Natural killer cell (primary cell): Measurements from ENCODE around the gene CASP5. TPM values are rescaled to one million over a fixed set of nuclear protein-coding genes. Genes with fewer than 3 reads are reported as not detected.
"Not testable (repeated sequence)": the region's sequence is repeated elsewhere in the genome, so short reads cannot be mapped to it uniquely, and the experiment has no call there.

Experiments used
- ATAC-seq, 3 donors: fragments of 150-1000 bp in 2 of 3; fragments of 200-7000 bp in 1 of 3; cut with Tn5 transposase; 1 replicate in 1 of 3; 2 replicates in 2 of 3; pipeline ENCODE4 v1.10.0; 2021; ENCODE audit warnings: mild to moderate bottlenecking in 2 of 3, moderate library complexity in 2 of 3
- DNase-seq, 2 donors: peaks; one replicate each; pipeline versions ENCODE4 v3.0.0 to v3.0.0-alpha.2; 2013 to 2021; ENCODE audit warnings: mixed read lengths in 1 of 2
- H3K27ac ChIP-seq: one replicate; pipeline ENCODE4 v1.5.1; 2013; ENCODE audit warnings: mild to moderate bottlenecking, low read length
- H3K27me3 ChIP-seq: one replicate; pipeline ENCODE4 v1.6.1; 2013; ENCODE audit warnings: low read length; ENCODE audit not compliant: control insufficient read depth, insufficient read depth
- H3K36me3 ChIP-seq: one replicate; pipeline ENCODE4 v1.6.1; 2013; ENCODE audit warnings: low read length; ENCODE audit not compliant: control insufficient read depth, insufficient read depth
- H3K4me1 ChIP-seq: one replicate; pipeline ENCODE4 v1.6.1; 2013; ENCODE audit warnings: low read length; ENCODE audit not compliant: control insufficient read depth, insufficient read depth
- H3K4me3 ChIP-seq: one replicate; pipeline ENCODE4 v1.5.1; 2013; ENCODE audit warnings: low read length
- H3K9me3 ChIP-seq: one replicate; pipeline ENCODE4 v1.6.1; 2013; ENCODE audit warnings: low read length; ENCODE audit not compliant: control insufficient read depth, insufficient read depth
- H3K27ac Mint-ChIP-seq, 2 donors: one replicate each; pipeline ENCODE4 v1.8.0; 2022; ENCODE audit warnings: mild to moderate bottlenecking in 2 of 2, mixed read lengths in 2 of 2, moderate library complexity in 1 of 2
- H3K27me3 Mint-ChIP-seq, 2 donors: one replicate each; pipeline ENCODE4 v1.8.0; 2022; ENCODE audit warnings: low read depth in 2 of 2, mixed read lengths in 2 of 2
- H3K36me3 Mint-ChIP-seq: one replicate; pipeline ENCODE4 v1.8.0; 2022; ENCODE audit warnings: mixed read lengths
- H3K4me1 Mint-ChIP-seq, 2 donors: one replicate each; pipeline ENCODE4 v1.8.0; 2022; ENCODE audit warnings: mixed read lengths in 2 of 2
- H3K4me3 Mint-ChIP-seq: one replicate; pipeline ENCODE4 v1.8.0; 2022; ENCODE audit warnings: mild to moderate bottlenecking, moderate library complexity, mixed read lengths
- H3K9me3 Mint-ChIP-seq, 2 donors: one replicate each; pipeline ENCODE4 v1.8.0; 2022; ENCODE audit warnings: mixed read lengths in 2 of 2
- WGBS: methylation state at CpG from one replicate; pipeline ENCODE4 v1.1.7; 2013; ENCODE audit warnings: missing lambda C conversion rate; ENCODE audit not compliant: insufficient coverage; 5-methylcytosine and 5-hydroxymethylcytosine counted together
- intact Hi-C: fragments of 100-400 bp; cut with micrococcal nuclease; formaldehyde crosslinking; loops from one replicate; pipeline ENCODE4 v1.14.2; 2022
- total RNA-seq, 4 donors: library from RNA; stranded (reverse); fragments of 120-200 nt in 1 of 4; gene quantifications; one replicate each; pipeline versions ENCODE4 v1.2.3 to v1.2.4, GENCODE V29; 2013 to 2022
- TF ChIP-seq, protein P1 (sequence below): fragments of 200-600 bp; IDR thresholded peaks from one replicate; pipeline ENCODE4 v1.8.0; 2022; ENCODE audit warnings: antibody characterized with exemption

Gene CASP5
- total RNA-seq, 3 donors from 2014 or later (not counting 1 experiment from before 2014, with no cell fraction given) = 1.1 to 1.6 (median 1.3) TPM

DNA sequence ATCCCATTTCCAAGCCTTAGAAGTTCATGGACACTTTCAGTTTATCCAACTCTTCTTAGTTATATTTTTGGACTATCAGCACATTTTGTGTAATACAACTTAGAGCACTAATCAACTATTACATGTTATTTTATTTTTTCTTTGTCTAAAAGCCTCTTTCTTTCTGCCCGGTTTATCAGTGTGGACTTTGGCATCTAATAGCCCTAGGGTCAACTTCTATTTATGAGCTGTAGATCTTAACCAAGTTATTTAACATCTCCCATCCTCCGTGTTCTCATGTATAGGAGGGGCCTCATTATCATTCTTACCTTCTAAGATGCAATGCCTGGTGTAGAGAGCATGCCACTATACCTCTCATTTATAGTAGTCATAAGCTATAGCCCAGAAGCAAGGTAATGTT lies 17.7 kb upstream of the CASP5 start:
- no CpG with 5 or more reads among the region's 2 CpGs for WGBS
- intact Hi-C loops = loop anchor here (10.0 kb wide), 1 partner anchor 336 kb away; no protein-coding TSS in a partner anchor
- DNase-seq = no peak
- Histone ChIP-seq H3K27ac (no peak overlapping the region), H3K4me3 (no peak overlapping the region), H3K4me1 (peaks cover 11% of the 10 kb centered on the region), H3K27me3 (no peaks in the 10 kb centered on the region), H3K36me3 (peaks cover 32% of the 10 kb centered on the region), H3K9me3 (no peaks in the 10 kb centered on the region)
- Mint-ChIP-seq H3K36me3 (peaks cover 32% of the 10 kb centered on the region), H3K9me3 (no peaks in the 10 kb centered on the region), H3K4me3 (no peak overlapping the region), H3K4me1 (peaks cover 60 to 63% of the 10 kb centered on the region in 2 donors), H3K27me3 (no peaks in the 10 kb centered on the region), H3K27ac (peak overlapping the region; percentile 17 to 37)
- TF ChIP-seq, protein P1, sequence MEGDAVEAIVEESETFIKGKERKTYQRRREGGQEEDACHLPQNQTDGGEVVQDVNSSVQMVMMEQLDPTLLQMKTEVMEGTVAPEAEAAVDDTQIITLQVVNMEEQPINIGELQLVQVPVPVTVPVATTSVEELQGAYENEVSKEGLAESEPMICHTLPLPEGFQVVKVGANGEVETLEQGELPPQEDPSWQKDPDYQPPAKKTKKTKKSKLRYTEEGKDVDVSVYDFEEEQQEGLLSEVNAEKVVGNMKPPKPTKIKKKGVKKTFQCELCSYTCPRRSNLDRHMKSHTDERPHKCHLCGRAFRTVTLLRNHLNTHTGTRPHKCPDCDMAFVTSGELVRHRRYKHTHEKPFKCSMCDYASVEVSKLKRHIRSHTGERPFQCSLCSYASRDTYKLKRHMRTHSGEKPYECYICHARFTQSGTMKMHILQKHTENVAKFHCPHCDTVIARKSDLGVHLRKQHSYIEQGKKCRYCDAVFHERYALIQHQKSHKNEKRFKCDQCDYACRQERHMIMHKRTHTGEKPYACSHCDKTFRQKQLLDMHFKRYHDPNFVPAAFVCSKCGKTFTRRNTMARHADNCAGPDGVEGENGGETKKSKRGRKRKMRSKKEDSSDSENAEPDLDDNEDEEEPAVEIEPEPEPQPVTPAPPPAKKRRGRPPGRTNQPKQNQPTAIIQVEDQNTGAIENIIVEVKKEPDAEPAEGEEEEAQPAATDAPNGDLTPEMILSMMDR = no peak
- ATAC-seq = no peak

DNA sequence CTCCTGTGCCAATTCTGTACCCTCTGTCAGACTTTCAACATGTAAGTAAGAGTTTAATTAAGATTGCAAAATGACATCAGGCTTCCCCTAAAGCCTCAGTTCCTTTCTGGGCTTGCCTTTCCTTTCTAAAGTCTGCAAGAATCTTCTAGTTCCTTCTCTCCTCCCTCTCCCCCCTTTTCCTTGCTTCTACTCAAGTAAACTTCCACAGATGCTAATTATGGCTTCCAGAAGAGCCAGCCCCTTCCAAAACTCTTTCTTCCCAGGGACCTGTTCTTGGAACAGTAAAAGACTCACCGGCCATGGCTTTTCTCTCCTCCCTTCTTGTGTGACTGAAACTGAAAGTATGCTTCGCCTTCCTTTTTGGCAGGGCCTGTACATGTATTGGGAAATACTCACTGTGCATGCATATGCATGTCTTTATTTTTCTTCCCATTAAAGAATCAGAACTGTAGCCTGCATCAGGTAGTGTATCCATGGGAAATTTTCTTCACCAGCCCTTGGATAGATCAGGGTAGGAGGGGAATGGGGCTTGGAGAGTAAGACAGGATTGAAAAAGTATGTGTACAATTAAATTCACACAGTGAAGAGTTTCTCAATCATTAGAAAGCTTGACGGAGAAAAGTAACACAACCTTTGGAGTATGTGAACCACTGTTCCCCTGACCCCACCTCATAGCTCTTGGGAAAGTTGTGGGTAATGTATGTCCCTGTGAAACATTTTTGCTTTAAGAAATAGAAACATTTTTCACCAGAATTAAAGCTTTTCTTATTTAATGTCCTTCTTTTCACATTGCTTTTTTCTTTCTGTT lies 12.0 kb upstream of the CASP5 start, which contains the start of gene CASP1:
Gene CASP1 (minus strand): TSS at position 332 of the 808 bp plus-strand sequence. CDS start 31 bp downstream, at position 301.
- Mint-ChIP-seq H3K4me3 (peak within 1 kb of the TSS; percentile 92), H3K4me1 (peaks cover 48 to 51% of the 10 kb centered on the region in 2 donors)
- H3K27ac ChIP-seq = peak within 1 kb of the TSS; percentile 85

DNA sequence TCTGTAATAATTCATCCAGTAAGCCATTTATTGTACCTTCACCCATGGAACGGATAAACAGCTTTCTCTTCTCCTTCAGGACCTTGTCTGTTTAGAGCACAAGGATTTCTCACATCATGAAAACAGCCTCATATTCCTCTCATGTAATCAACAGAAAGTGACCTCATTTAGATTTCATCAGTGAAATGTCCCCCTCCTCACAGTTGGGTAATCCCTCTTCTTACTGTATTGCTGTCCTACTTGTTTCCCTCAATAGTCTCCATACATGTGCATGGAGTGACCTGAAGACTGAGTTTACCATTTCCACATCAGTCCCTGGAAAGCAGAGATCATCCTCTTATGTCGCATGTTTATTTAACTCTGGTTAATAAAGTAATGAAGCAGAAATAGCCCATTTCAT lies 11.4 kb upstream of the CASP5 start:
- not testable (repeated sequence) for H3K27me3 Mint-ChIP-seq, H3K36me3 Mint-ChIP-seq, H3K27me3 ChIP-seq, H3K9me3 ChIP-seq, H3K4me1 ChIP-seq, DNase-seq, H3K9me3 Mint-ChIP-seq
- Mint-ChIP-seq H3K4me1 (peaks cover 44 to 49% of the 10 kb centered on the region in 2 donors), H3K27ac (peak overlapping the region; percentile 87 to 92), H3K4me3 (peak overlapping the region; percentile 92)
- WGBS = 47% methylated on average over 1 of the region's 2 CpGs
- H3K4me3 ChIP-seq = peak overlapping the region; percentile 72
- intact Hi-C loops = loop anchor here (5.0 kb wide), 1 partner anchor 67 kb away; the partner anchor contains the start of gene CASP4
- ATAC-seq = peak in 2 of 3 donors; percentile 15 to 24
- H3K27ac ChIP-seq = peak overlapping the region; percentile 85
- H3K36me3 ChIP-seq = peaks cover 30% of the 10 kb centered on the region

More for the DNA sequence above, 12.0 kb upstream of the CASP5 start, which contains the start of gene CASP1:
- peaks cover 30% of the 10 kb centered on the region for H3K36me3 ChIP-seq
- ATAC-seq = peak; percentile 83 to 85 (median 85)
- H3K4me1 ChIP-seq = peaks cover 8% of the 10 kb centered on the region
- WGBS = 0% methylated on average over 2 of the region's 3 CpGs
- no peaks in the 10 kb centered on the region for H3K9me3 Mint-ChIP-seq
- peak in 1 of 2 donors; percentile 67 for DNase-seq
- H3K4me3 ChIP-seq = peak within 1 kb of the TSS; percentile 72
- H3K9me3 ChIP-seq = no peaks in the 10 kb centered on the region
- peaks cover 13% of the 10 kb centered on the region for H3K36me3 Mint-ChIP-seq
- H3K27ac Mint-ChIP-seq = peak within 1 kb of the TSS; percentile 87 to 92
- no peaks in the 10 kb centered on the region for H3K27me3 Mint-ChIP-seq
- TF ChIP-seq, protein P1 = no peak
- no peaks in the 10 kb centered on the region for H3K27me3 ChIP-seq
- intact Hi-C loops = loop anchor here (5.0 kb wide), 1 partner anchor 68 kb away; the partner anchor contains the start of gene CASP4

DNA sequence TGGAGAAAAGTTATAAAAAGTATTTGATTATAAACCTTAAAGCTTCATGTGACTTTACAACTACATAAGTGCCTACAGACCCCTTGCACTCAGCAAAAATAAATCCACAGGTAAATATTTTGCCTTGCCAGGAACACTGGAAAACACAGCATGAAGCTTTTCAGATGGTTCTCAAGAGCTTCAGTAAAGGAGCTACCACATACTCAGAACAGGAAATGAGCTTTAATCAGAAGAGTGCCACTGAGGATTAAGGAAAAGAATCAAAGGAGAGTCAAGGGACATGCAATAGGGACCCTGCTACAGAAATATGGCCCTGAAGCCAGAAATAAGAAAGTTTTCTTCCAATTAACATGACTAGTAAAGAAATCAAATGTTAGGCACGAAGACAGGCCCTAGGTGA lies 10.8 kb upstream of the CASP5 start:
- Mint-ChIP-seq H3K27ac (peak overlapping the region; percentile 87 to 92), H3K27me3 (no peaks in the 10 kb centered on the region), H3K36me3 (peaks cover 14% of the 10 kb centered on the region), H3K9me3 (no peaks in the 10 kb centered on the region), H3K4me3 (peak overlapping the region; percentile 92), H3K4me1 (peaks cover 49 to 55% of the 10 kb centered on the region in 2 donors)
- Histone ChIP-seq H3K36me3 (peaks cover 32% of the 10 kb centered on the region), H3K4me3 (peak overlapping the region; percentile 72), H3K9me3 (no peaks in the 10 kb centered on the region), H3K4me1 (peaks cover 8% of the 10 kb centered on the region), H3K27me3 (no peaks in the 10 kb centered on the region), H3K27ac (peak overlapping the region; percentile 85)
- TF ChIP-seq, protein P1 = no peak
- 75% methylated on average over 1 of the region's 1 CpG for WGBS
- intact Hi-C loops = loop anchor here (5.0 kb wide), 1 partner anchor 66 kb away; the partner anchor contains the start of gene CASP4
- peak in 1 of 3 donors; percentile 27 for ATAC-seq
- DNase-seq = peak in 1 of 2 donors; percentile 42
